Keratinocyte (primary cell): Measurements from ENCODE around the gene CCDC86. TPM values are rescaled to one million over a fixed set of nuclear protein-coding genes. Genes with fewer than 3 reads are reported as not detected.

Experiments used
- DNase-seq: peaks from one replicate; pipeline ENCODE4 v3.0.0-alpha.2; 2011; ENCODE audit warnings: low read depth, missing footprints, low spot score
- FAIRE-seq: peaks from 2 replicates; lab custom pipeline; 2011; peaks lifted over from hg19 to GRCh38; lab: Jason Lieb, UNC
- H2AFZ ChIP-seq: 2 replicates; pipeline ENCODE4 v1.6.0; 2012; ENCODE audit warnings: low read length, control low read depth, inconsistent platforms; ENCODE audit not compliant: control insufficient read depth
- H3K27ac ChIP-seq: 2 replicates; pipeline ENCODE4 v1.5.1; 2011; ENCODE audit warnings: low read length; ENCODE audit not compliant: control insufficient read depth, insufficient read depth
- H3K27me3 ChIP-seq: 3 replicates; pipeline ENCODE4 v1.6.0; 2011; ENCODE audit warnings: low read length; ENCODE audit not compliant: control insufficient read depth, insufficient read depth; ENCODE audit errors: extremely low read depth
- H3K36me3 ChIP-seq, 2 experiments: 2 replicates in 1 of 2; 3 replicates in 1 of 2; pipeline ENCODE4 v1.5.1; 2011; ENCODE audit warnings: low read length in 2 of 2, mild to moderate bottlenecking in 1 of 2; ENCODE audit not compliant: control insufficient read depth in 2 of 2, insufficient read depth in 2 of 2; ENCODE audit errors: extremely low read depth in 1 of 2
- H3K4me1 ChIP-seq: 3 replicates; pipeline ENCODE4 v1.5.1; 2011; ENCODE audit warnings: low read length; ENCODE audit not compliant: control insufficient read depth, insufficient read depth; ENCODE audit errors: extremely low read depth
- H3K4me2 ChIP-seq: 3 replicates; pipeline ENCODE4 v1.6.0; 2011; ENCODE audit warnings: low read depth, low read length; ENCODE audit not compliant: control insufficient read depth, insufficient read depth; ENCODE audit errors: extremely low read depth
- H3K4me3 ChIP-seq, 3 experiments: fragments of 200-600 bp in 1 of 3; sonication (generic) in 1 of 3; 2 replicates in 2 of 3; 3 replicates in 1 of 3; pipeline ENCODE4 v1.5.1; 2011 to 2016; ENCODE audit warnings: low read length in 3 of 3, mild to moderate bottlenecking in 3 of 3, control low read depth in 2 of 3, inconsistent platforms in 1 of 3, low read depth in 1 of 3, mixed read lengths in 1 of 3, mixed run types in 1 of 3, moderate library complexity in 1 of 3; ENCODE audit not compliant: control insufficient read depth in 2 of 3, insufficient read depth in 2 of 3; ENCODE audit errors: extremely low read depth in 1 of 3
- H3K79me2 ChIP-seq: 2 replicates; pipeline ENCODE4 v1.6.0; 2012; ENCODE audit warnings: low read length; ENCODE audit not compliant: control insufficient read depth, insufficient read depth
- H3K9ac ChIP-seq: 3 replicates; pipeline ENCODE4 v1.6.0; 2011; ENCODE audit warnings: low read length; ENCODE audit not compliant: control insufficient read depth, insufficient read depth; ENCODE audit errors: extremely low read depth
- H3K9me1 ChIP-seq: 3 replicates; pipeline ENCODE4 v1.6.0; 2011; ENCODE audit warnings: low read length; ENCODE audit not compliant: control insufficient read depth, insufficient read depth; ENCODE audit errors: extremely low read depth
- H3K9me3 ChIP-seq: 2 replicates; pipeline ENCODE4 v1.5.1; 2012; ENCODE audit warnings: low read depth, low read length; ENCODE audit not compliant: control insufficient read depth
- H4K20me1 ChIP-seq: 3 replicates; pipeline ENCODE4 v1.6.0; 2011; ENCODE audit warnings: low read length; ENCODE audit not compliant: control insufficient read depth, insufficient read depth; ENCODE audit errors: extremely low read depth
- EZH2 ChIP-seq: IDR thresholded peaks from one replicate; pipeline ENCODE4 v1.6.1; 2012; ENCODE audit warnings: inconsistent platforms, mild to moderate bottlenecking, low read length, moderate library complexity
- dilution Hi-C: fragments of 300-500 bp; cut with MboI; formaldehyde crosslinking; loops from one replicate; pipeline ENCODE4 v1.7.0; 2020; ENCODE audit warnings: low sequenced_read_pairs; ENCODE audit not compliant: extremely low pct_ligation_motif_present
- polyA plus RNA-seq, 5 experiments: library from polyadenylated mRNA; depleted of rRNA in 3 of 5; stranded (reverse) in 3 of 5; stranded (forward) in 1 of 5; unstranded in 1 of 5; fragments of >200 nt; gene quantifications; 1 replicate in 1 of 5; 2 replicates in 3 of 5; 3 replicates in 1 of 5; pipeline versions ENCODE4 v1.2.1 to v1.2.3, GENCODE V29; 2011 to 2012; ENCODE audit warnings: missing spikeins in 2 of 5, low read depth in 1 of 5, low replicate concordance in 1 of 5
- TF ChIP-seq, protein P1 (sequence below), 3 experiments: IDR thresholded peaks in 1 of 3; conservative IDR thresholded peaks in 1 of 3; optimal IDR thresholded peaks in 1 of 3; 2 replicates in 2 of 3; 3 replicates in 1 of 3; pipeline versions ENCODE3 to v1.5.1; 2011; ENCODE audit warnings: low read length in 3 of 3, mild to moderate bottlenecking in 3 of 3, moderate library complexity in 2 of 3, control low read depth in 1 of 3, inconsistent platforms in 1 of 3; ENCODE audit not compliant: insufficient read depth in 2 of 3; ENCODE audit errors: extremely low read depth in 1 of 3

The CCDC86 gene
- polyA plus RNA-seq, 1 donor (not counting 4 experiments of a cell fraction or from before 2014, with no cell fraction given): 29.3 TPM

DNA sequence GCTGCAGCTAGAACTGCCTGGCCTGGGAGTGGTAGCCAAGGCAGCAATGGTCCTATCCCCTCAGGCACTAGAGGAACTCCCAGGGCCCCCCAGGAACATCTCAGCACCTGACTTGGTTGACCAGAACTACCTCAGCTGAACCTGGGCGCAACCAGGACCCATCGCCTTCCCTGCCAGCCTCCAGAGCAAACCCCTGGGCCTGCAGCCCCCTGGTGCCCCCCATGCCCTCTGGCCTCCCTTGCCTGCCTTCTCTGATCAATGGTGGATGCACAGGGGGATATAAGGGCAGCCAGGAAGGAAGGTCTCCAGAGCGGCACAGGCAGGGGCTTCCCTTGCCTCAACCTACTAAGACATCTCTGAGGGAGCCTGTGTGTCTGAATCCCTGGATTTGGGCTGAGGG, 43.3 kb upstream of the CCDC86 start:
- Histone ChIP-seq H4K20me1 (no peaks in the 10 kb centered on the region), H3K79me2 (no peaks in the 10 kb centered on the region), H3K4me3 (no peak overlapping the region), H3K4me1 (no peaks in the 10 kb centered on the region), H3K9me3 (no peaks in the 10 kb centered on the region), H3K27ac (no peak overlapping the region), H3K36me3 (no peaks in the 10 kb centered on the region), H3K27me3 (no peaks in the 10 kb centered on the region), H3K9me1 (no peaks in the 10 kb centered on the region), H3K9ac (no peak overlapping the region), H3K4me2 (no peak overlapping the region), H2AFZ (no peak overlapping the region)
- DNase-seq: no peak
- no peak for FAIRE-seq
- dilution Hi-C loops: no loop called here
- TF ChIP-seq, protein P1, sequence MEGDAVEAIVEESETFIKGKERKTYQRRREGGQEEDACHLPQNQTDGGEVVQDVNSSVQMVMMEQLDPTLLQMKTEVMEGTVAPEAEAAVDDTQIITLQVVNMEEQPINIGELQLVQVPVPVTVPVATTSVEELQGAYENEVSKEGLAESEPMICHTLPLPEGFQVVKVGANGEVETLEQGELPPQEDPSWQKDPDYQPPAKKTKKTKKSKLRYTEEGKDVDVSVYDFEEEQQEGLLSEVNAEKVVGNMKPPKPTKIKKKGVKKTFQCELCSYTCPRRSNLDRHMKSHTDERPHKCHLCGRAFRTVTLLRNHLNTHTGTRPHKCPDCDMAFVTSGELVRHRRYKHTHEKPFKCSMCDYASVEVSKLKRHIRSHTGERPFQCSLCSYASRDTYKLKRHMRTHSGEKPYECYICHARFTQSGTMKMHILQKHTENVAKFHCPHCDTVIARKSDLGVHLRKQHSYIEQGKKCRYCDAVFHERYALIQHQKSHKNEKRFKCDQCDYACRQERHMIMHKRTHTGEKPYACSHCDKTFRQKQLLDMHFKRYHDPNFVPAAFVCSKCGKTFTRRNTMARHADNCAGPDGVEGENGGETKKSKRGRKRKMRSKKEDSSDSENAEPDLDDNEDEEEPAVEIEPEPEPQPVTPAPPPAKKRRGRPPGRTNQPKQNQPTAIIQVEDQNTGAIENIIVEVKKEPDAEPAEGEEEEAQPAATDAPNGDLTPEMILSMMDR (optimal IDR thresholded peaks at IDR 0.05 in 1 of 3, IDR thresholded peaks at IDR 0.05 in 1 of 3, conservative IDR thresholded peaks at IDR 0.05 in 1 of 3; ENCODE audit: extremely low read depth in 1 of 3, insufficient read depth in 2 of 3, low read length in 3 of 3): no peak
- TF ChIP-seq EZH2: no peak

DNA sequence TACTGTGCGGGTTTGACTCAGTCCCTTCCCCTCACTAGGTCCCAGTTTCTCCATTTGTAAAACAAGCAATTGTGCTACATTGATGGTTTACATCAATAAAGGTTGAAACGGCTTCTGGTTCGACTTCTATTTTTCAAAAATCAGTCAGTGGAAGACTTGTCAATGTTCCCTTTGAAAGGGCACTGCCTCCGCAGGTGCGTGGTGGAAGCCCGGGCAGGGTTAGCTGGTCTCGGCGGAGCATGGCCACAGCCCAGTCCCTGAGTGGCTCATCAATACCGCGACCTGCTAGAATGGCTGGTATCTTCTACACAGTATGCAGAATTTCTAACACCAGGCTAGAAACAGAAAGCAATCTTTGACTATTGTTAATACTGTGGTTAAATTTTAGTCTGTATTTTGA, 40.7 kb upstream of the CCDC86 start:
- Histone ChIP-seq H3K9me1 (no peaks in the 10 kb centered on the region), H4K20me1 (no peaks in the 10 kb centered on the region), H3K9me3 (no peaks in the 10 kb centered on the region), H3K4me3 (no peak overlapping the region), H3K9ac (no peak overlapping the region), H3K4me2 (no peak overlapping the region), H3K79me2 (no peaks in the 10 kb centered on the region), H3K27ac (no peak overlapping the region), H3K4me1 (no peaks in the 10 kb centered on the region), H2AFZ (no peak overlapping the region), H3K36me3 (no peaks in the 10 kb centered on the region), H3K27me3 (no peaks in the 10 kb centered on the region)
- FAIRE-seq (no peak), DNase-seq (no peak)
- dilution Hi-C loops: no loop called here
- TF ChIP-seq, protein P1 (optimal IDR thresholded peaks at IDR 0.05 in 1 of 3, IDR thresholded peaks at IDR 0.05 in 1 of 3, conservative IDR thresholded peaks at IDR 0.05 in 1 of 3; ENCODE audit: extremely low read depth in 1 of 3, insufficient read depth in 2 of 3, low read length in 3 of 3): no peak
- TF ChIP-seq EZH2: no peak
